SU-DHL-6 (cell line): Measurements from ENCODE around the gene MRE11.

ENCODE experiments used
- EZH2phosphoT487 ChIP-seq: fragments of 200-600 bp; sonication (generic), shearing (Covaris generic); conservative IDR thresholded peaks from 2 replicates; pipeline ENCODE4 v1.6.1; 2018; ENCODE audit warnings: mild to moderate bottlenecking, antibody characterized with exemption, low read length, moderate library complexity, mixed read lengths
- TF ChIP-seq, protein P1 (sequence below): fragments of 200-600 bp; sonication (generic); IDR thresholded peaks from one replicate; pipeline ENCODE4 v1.5.1; 2017; ENCODE audit warnings: antibody characterized with exemption, mild to moderate bottlenecking, low read length, moderate library complexity; ENCODE audit not compliant: insufficient read depth, poor library complexity, severe bottlenecking

DNA sequence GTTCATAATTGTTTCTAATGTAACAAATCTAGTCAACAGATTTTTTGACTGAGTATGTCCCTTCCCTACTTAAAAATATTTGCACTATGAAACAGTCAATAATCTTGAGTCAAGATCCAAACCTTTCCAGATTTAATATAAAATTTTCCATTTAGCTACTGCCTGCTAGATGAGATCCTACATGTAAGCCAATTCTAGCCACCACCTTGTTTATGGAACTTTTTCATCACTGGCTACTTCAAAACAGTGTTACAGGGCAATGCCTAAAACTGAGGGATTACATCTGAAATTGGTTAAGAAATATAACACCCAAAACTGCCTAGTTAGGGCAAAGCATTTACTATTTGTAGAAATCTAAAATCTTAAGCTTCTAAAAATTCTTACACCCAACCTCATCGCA is 39.6 kb upstream of the MRE11 start:
- TF ChIP-seq EZH2phosphoT487, result no peak
- TF ChIP-seq, protein P1, sequence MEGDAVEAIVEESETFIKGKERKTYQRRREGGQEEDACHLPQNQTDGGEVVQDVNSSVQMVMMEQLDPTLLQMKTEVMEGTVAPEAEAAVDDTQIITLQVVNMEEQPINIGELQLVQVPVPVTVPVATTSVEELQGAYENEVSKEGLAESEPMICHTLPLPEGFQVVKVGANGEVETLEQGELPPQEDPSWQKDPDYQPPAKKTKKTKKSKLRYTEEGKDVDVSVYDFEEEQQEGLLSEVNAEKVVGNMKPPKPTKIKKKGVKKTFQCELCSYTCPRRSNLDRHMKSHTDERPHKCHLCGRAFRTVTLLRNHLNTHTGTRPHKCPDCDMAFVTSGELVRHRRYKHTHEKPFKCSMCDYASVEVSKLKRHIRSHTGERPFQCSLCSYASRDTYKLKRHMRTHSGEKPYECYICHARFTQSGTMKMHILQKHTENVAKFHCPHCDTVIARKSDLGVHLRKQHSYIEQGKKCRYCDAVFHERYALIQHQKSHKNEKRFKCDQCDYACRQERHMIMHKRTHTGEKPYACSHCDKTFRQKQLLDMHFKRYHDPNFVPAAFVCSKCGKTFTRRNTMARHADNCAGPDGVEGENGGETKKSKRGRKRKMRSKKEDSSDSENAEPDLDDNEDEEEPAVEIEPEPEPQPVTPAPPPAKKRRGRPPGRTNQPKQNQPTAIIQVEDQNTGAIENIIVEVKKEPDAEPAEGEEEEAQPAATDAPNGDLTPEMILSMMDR, result no peak
